K562 (cell line): ENCODE measurements around the gene EFNA2. TPM values are rescaled to one million over a fixed set of nuclear protein-coding genes. Genes with fewer than 3 reads are reported as not detected.
A peak's percentile ranks its signal among the peaks of the same experiment; 100 is the strongest.
"Not testable (repeated sequence)": the region's sequence is repeated elsewhere in the genome, so short reads cannot be mapped to it uniquely, and the experiment has no call there.

Experiments
- ATAC-seq: fragments of 200-7000 bp; cut with Tn5 transposase; 3 replicates; pipeline ENCODE4 v1.9.1; 2020; ENCODE audit warnings: moderate library complexity
- BruUV-seq: library from RNA; stranded (reverse); fragments of 400-500 nt; replicated peaks from 2 replicates; lab custom pipeline; 2021; lab: Mats Ljungman, UMichigan
- CTCF ChIA-PET: fragments of 300-600 bp; formaldehyde crosslinking; extraction: SDS; loops from one replicate; lab custom pipeline; 2021; ENCODE audit warnings: low intra/inter-chr PET ratio; lab: Yijun Ruan, JAX
- POLR2A ChIA-PET: fragments of 300-600, 350-650 bp; sonication (Branson Sonifier 250); formaldehyde crosslinking; extraction: SDS; loops from one replicate; lab custom pipeline; 2021; ENCODE audit warnings: antibody characterized with exemption, inconsistent platforms; lab: Yijun Ruan, JAX
- DNase-seq, 4 experiments: peaks; one replicate each; pipeline versions ENCODE4 v3.0.0 to v3.0.0-alpha.2; 2011 to 2018; ENCODE audit warnings: low spot score in 3 of 4, mixed read lengths in 3 of 4; ENCODE audit errors: extremely low read depth in 1 of 4
- FAIRE-seq: peaks from 2 replicates; lab custom pipeline; 2011; peaks lifted over from hg19 to GRCh38; lab: Jason Lieb, UNC
- H2AFZ ChIP-seq: 2 replicates; pipeline ENCODE4 v1.6.0; 2011; ENCODE audit warnings: low read depth, low read length, control low read depth, inconsistent platforms
- H3K27ac ChIP-seq: fragments of 200-600 bp; 3 replicates; pipeline ENCODE4 v1.8.0; 2011; ENCODE audit warnings: low read depth, mild to moderate bottlenecking, control low read depth, inconsistent platforms, low read length, moderate library complexity, mixed read lengths; ENCODE audit errors: extremely low read depth
- H3K27me3 ChIP-seq, 2 experiments: fragments of 300-600 bp in 1 of 2; 2 replicates in 1 of 2; 3 replicates in 1 of 2; pipeline versions ENCODE4 v1.6.0 to v1.8.0; 2011; ENCODE audit warnings: inconsistent platforms in 2 of 2, low read length in 2 of 2, mild to moderate bottlenecking in 1 of 2, mixed read lengths in 1 of 2, moderate library complexity in 1 of 2; ENCODE audit not compliant: control insufficient read depth in 2 of 2, insufficient read depth in 2 of 2
- H3K36me3 ChIP-seq: fragments of 300-600 bp; 3 replicates; pipeline ENCODE4 v1.8.0; 2011; ENCODE audit warnings: mild to moderate bottlenecking, low read length, inconsistent platforms; ENCODE audit not compliant: control insufficient read depth, insufficient read depth
- H3K4me1 ChIP-seq, 2 experiments: fragments of 200-600 bp in 1 of 2; replicated peaks in 1 of 2; 2 replicates in 1 of 2; 3 replicates in 1 of 2; pipeline versions ENCODE4 v1.5.1 to v1.8.0; 2011; ENCODE audit warnings: inconsistent platforms in 2 of 2, low read length in 2 of 2, mild to moderate bottlenecking in 1 of 2, mixed read lengths in 1 of 2, moderate library complexity in 1 of 2; ENCODE audit not compliant: control insufficient read depth in 2 of 2, insufficient read depth in 2 of 2
- H3K4me2 ChIP-seq: 2 replicates; pipeline ENCODE4 v1.6.1; 2011; ENCODE audit warnings: low read length, control low read depth, inconsistent platforms, mixed read lengths; ENCODE audit not compliant: insufficient read depth
- H3K4me3 ChIP-seq: fragments of 200-600 bp; sonication (generic), shearing (Covaris generic); 2 replicates; pipeline ENCODE4 v1.5.1; 2016; ENCODE audit warnings: control low read depth, inconsistent platforms
- H3K79me2 ChIP-seq: fragments of 200-600 bp; 3 replicates; pipeline ENCODE4 v1.8.0; 2011; ENCODE audit warnings: low read length, inconsistent platforms; ENCODE audit not compliant: control insufficient read depth, insufficient read depth
- H3K9ac ChIP-seq, 2 experiments: 2 replicates each; pipeline versions ENCODE4 v1.6.0 to v1.6.1; 2011; ENCODE audit warnings: low read depth in 2 of 2, low read length in 2 of 2, control low read depth in 1 of 2, inconsistent platforms in 1 of 2, mild to moderate bottlenecking in 1 of 2, mixed read lengths in 1 of 2; ENCODE audit not compliant: insufficient read depth in 1 of 2
- H3K9me1 ChIP-seq: one replicate; pipeline ENCODE4 v1.6.0; 2011; ENCODE audit warnings: inconsistent platforms, mild to moderate bottlenecking, low read length, moderate library complexity; ENCODE audit not compliant: control insufficient read depth, insufficient read depth
- H3K9me3 ChIP-seq: replicated peaks from 2 replicates; pipeline ENCODE4 v1.5.1; 2011; ENCODE audit warnings: low read depth, low read length, inconsistent platforms; ENCODE audit not compliant: control insufficient read depth, insufficient read depth
- H4K20me1 ChIP-seq: replicated peaks from 2 replicates; pipeline ENCODE4 v1.6.1; 2011; ENCODE audit warnings: low read length, inconsistent platforms, mixed read lengths; ENCODE audit not compliant: control insufficient read depth, insufficient read depth
- NR2C1 ChIP-seq, 2 experiments: fragments of 450-650 bp; IDR thresholded peaks; 2 replicates each; pipeline ENCODE4 v1.6.1; 2017; ENCODE audit warnings: mild to moderate bottlenecking in 2 of 2, antibody characterized with exemption in 1 of 2, inconsistent platforms in 1 of 2, missing compliant biosample characterization in 1 of 2, missing genetic modification characterization in 1 of 2
- ZFX ChIP-seq: sonication (generic); formaldehyde crosslinking; IDR thresholded peaks from 2 replicates; pipeline ENCODE4 v1.8.0; 2022; ENCODE audit warnings: mild to moderate bottlenecking, missing genetic modification reagents, moderate library complexity
- WGBS: fragments of 100-300 bp; shearing (Covaris generic); methylation state at CpG from one replicate; pipeline ENCODE4 v1.1.6; 2016; ENCODE audit warnings: low coverage, mixed read lengths; ENCODE audit not compliant: insufficient coverage; ENCODE audit errors: missing lambda C conversion rate; 5-methylcytosine and 5-hydroxymethylcytosine counted together
- in situ Hi-C: fragments of 300-500 bp; cut with MboI; formaldehyde crosslinking; loops from 4 replicates; pipeline ENCODE4 v1.15.0; 2018; ENCODE audit warnings: inconsistent platforms, mixed read lengths
- intact Hi-C: fragments of 100-400 bp; cut with micrococcal nuclease; formaldehyde crosslinking; loops from 2 replicates; pipeline ENCODE4 v1.14.2; 2022
- polyA plus RNA-seq, 8 experiments: library from polyadenylated mRNA; depleted of rRNA in 4 of 8; stranded (reverse) in 5 of 8; unstranded in 3 of 8; fragments of >200 nt; fragmentation: Nextera tagmentation in 2 of 8; fragmentation: Illumina TruSeq in 1 of 8; extraction: Ambion mirVana in 2 of 8; extraction: Trizol in 1 of 8; gene quantifications; 2 replicates each; pipeline versions ENCODE4 v1.2.1 to v1.2.3, GENCODE V29; 2011 to 2014; ENCODE audit warnings: inconsistent platforms in 1 of 8, missing spikeins in 1 of 8
- total RNA-seq, 7 experiments: library from RNA; depleted of rRNA in 6 of 7; stranded (reverse); fragments of >200 nt in 6 of 7; fragmentation: Illumina TruSeq in 2 of 7; extraction: Trizol in 2 of 7; gene quantifications; 2 replicates each; pipeline versions ENCODE4 v1.2.1 to v1.2.3, GENCODE V29; 2011 to 2021; ENCODE audit warnings: low replicate concordance in 1 of 7

EFNA2 gene
- total and polyA plus RNA-seq, 9 of the 15 experiments (the other 6 are each of a cell fraction or from before 2014, with no cell fraction given): 0.11 to 0.44 (median 0.15) TPM; not detected in 6

- TF ChIP-seq NR2C1 (IDR thresholded peaks at IDR 0.05) (peak; percentile 32; the same call in 1 of the 2 replicates), NR2C1 (tag; IDR thresholded peaks at IDR 0.05) (no peak), ZFX (CRISPR knock-in tag) (no peak)
Measured at GRCh38 chr19:1318678-1319471, 33.2 kb downstream of the EFNA2 start (continued).

DNA sequence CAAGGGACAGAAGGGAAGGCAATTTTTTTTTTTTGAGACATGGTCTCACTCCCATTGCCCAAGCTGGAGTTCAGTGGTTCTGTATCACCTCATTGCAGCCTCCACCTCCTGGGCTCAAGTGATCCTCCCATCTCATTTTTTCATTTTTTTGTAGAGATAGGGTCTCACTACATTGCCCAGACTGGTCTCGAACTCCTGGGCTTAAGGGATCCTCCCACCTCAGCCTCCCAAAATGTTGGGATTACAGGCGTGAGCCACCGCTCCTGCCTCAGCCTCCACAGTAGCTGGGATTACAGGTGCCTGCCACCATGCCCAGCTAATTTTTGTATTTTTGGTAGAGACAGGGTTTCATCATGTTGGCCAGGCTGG is 34.6 kb downstream of the EFNA2 start:
- peaks cover 7 to 65% of the 10 kb centered on the region in 2 experiments for H3K4me1 ChIP-seq
- FAIRE-seq, H2AFZ ChIP-seq, H3K9ac ChIP-seq, H4K20me1 ChIP-seq, H3K36me3 ChIP-seq, H3K4me3 ChIP-seq, BruUV-seq, H3K27me3 ChIP-seq, CTCF ChIA-PET, H3K4me2 ChIP-seq, intact Hi-C loops, H3K27ac ChIP-seq, ATAC-seq, H3K9me1 ChIP-seq, H3K9me3 ChIP-seq, DNase-seq, H3K79me2 ChIP-seq, in situ Hi-C loops: not testable (repeated sequence)
- 67% methylated on average over 3 of the region's 3 CpGs for WGBS
- POLR2A ChIA-PET: interaction anchor here (0.9 kb wide), 2 partner anchors 16 to 120 kb away, joined by 3 to 4 read pairs; no protein-coding TSS in a partner anchor
